GM23248 (cell line): Measurements from ENCODE around the gene LCTL.

ENCODE experiments used
- EZH2 ChIP-seq: fragments of 200-600 bp; sonication (generic); IDR thresholded peaks from 2 replicates; pipeline ENCODE4 v1.6.1; 2018; ENCODE audit warnings: antibody characterized with exemption, mild to moderate bottlenecking; ENCODE audit not compliant: insufficient read depth, poor library complexity, severe bottlenecking
- EZH2phosphoT487 ChIP-seq: fragments of 200-600 bp; sonication (generic); IDR thresholded peaks from 2 replicates; pipeline ENCODE4 v1.6.1; 2018; ENCODE audit warnings: antibody characterized with exemption, moderate library complexity, mild to moderate bottlenecking, low read depth; ENCODE audit not compliant: insufficient read depth

- TF ChIP-seq EZH2 (no peak), EZH2phosphoT487 (no peak)
These were observed 57.4 kb downstream of the LCTL start for GRCh38 chr15:66508293-66508883.
